Left renal pelvis (tissue), 4 donors: ENCODE results near the gene TRPC4. TPM values are rescaled to one million over a fixed set of nuclear protein-coding genes. Genes with fewer than 3 reads are reported as not detected.
"Not testable (repeated sequence)": the region's sequence is repeated elsewhere in the genome, so short reads cannot be mapped to it uniquely, and the experiment has no call there.

Experiments used
- DNase-seq, 4 donors: peaks; one replicate each; pipeline ENCODE4 v3.0.0-alpha.2; 2013; ENCODE audit warnings: low read depth in 4 of 4, low spot score in 3 of 4
- polyA plus RNA-seq, 4 donors: library from polyadenylated mRNA; unstranded; fragments of 120-200 nt; gene quantifications; one replicate each; pipeline ENCODE4 v1.2.1, GENCODE V29; 2013; ENCODE audit not compliant: insufficient read length in 4 of 4

TRPC4 gene
- polyA plus RNA-seq, 4 donors: 4.2 to 8.9 (median 4.6) TPM

GRCh38 chr13:37615276-37615675, 254.3 kb downstream of the TRPC4 start:
- no peak for DNase-seq

GRCh38 chr13:37613638-37614037, 255.9 kb downstream of the TRPC4 start:
- DNase-seq: no peak

- no peak for DNase-seq
Observed at GRCh38 chr13:37613236-37613635, 256.3 kb downstream of the TRPC4 start.

GRCh38 chr13:37608750-37609339, 260.7 kb downstream of the TRPC4 start:
- no peak for DNase-seq

GRCh38 chr13:37602733-37603381, 266.7 kb downstream of the TRPC4 start:
- no peak for DNase-seq

GRCh38 chr13:37601648-37602440, 267.7 kb downstream of the TRPC4 start:
- no peak for DNase-seq

GRCh38 chr13:37599519-37599918, 270.1 kb downstream of the TRPC4 start:
- no peak for DNase-seq

GRCh38 chr13:37598597-37598996, 271.0 kb downstream of the TRPC4 start, which contains the start of gene POSTN:
Gene POSTN (minus strand): TSS chr13:37598768. CDS start chr13:37598726, 42 bp downstream.
- peak in 1 of 4 donors; percentile 40 for DNase-seq

GRCh38 chr13:37597477-37598025, 272.0 kb downstream of the TRPC4 start:
- no peak for DNase-seq

- no peak for DNase-seq
Observed at GRCh38 chr13:37596805-37597204, 272.8 kb downstream of the TRPC4 start.

GRCh38 chr13:37595162-37595561, 274.4 kb downstream of the TRPC4 start:
- no peak for DNase-seq

- DNase-seq: no peak
Observed at GRCh38 chr13:37594550-37594949, 275.0 kb downstream of the TRPC4 start.

- not testable (repeated sequence) for DNase-seq
Observed at GRCh38 chr13:37589381-37589780, 280.2 kb downstream of the TRPC4 start.

- no peak for DNase-seq
Observed at GRCh38 chr13:37587236-37587635, 282.3 kb downstream of the TRPC4 start.
